ENCODE data around the gene TTC28.

GRCh38 chr22:28346308-28346707 is 333.3 kb downstream of the TTC28 start:
- TF ChIP-seq CTCF (IDR thresholded peaks at IDR 0.05), result no peak
- TF ChIP-seq POLR2A (IDR thresholded peaks at IDR 0.05), result no peak

All from gastroesophageal sphincter (tissue), 3 donors.